ENCODE results near the gene TAF11. TPM values are rescaled to one million over a fixed set of nuclear protein-coding genes. Genes with fewer than 3 reads are reported as not detected.

TAF11 gene
- total RNA-seq, 4 donors from 2014 or later = 6.4 to 35.1 (median 19.9) TPM

DNA sequence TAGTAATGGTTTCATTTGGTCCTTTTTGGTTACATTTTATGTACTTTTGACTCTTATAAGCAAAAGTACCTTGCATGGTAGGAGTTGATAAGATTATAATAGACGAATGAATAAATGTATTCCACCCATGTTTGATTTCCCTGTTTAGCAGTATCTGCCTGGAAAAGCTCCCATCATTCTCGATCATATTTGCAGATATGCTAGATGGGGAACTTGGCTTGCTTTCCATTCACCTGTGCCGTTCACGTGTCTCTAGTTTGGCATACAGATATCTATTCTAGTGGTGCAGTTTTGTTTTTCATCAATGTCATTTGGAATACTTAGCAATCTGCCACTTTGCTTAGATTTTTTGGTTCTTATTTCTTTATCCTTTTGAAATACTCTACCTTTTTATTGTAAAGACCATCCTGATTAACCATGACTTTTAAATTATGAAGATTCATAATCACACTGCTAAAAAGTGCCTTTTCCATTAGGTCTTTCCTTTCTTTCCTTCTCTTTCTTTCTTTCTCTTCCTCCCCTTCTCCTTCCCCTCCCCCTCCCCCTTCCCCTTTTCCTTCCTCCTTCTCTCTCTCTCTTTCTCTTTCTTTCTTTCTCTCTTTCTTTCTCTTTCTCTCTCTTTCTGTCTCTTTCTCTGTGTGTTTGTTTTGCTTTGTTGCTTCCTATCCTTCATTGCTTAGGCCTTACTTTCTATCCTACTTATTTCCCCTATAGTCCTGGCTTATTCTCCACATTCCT, 41.6 kb upstream of the TAF11 start:
- WGBS, 2 donors (ENCODE audit: low coverage in 1 of 2) = 76 to 82% methylated on average over 4 of the region's 4 CpGs
- TF ChIP-seq, protein P1, sequence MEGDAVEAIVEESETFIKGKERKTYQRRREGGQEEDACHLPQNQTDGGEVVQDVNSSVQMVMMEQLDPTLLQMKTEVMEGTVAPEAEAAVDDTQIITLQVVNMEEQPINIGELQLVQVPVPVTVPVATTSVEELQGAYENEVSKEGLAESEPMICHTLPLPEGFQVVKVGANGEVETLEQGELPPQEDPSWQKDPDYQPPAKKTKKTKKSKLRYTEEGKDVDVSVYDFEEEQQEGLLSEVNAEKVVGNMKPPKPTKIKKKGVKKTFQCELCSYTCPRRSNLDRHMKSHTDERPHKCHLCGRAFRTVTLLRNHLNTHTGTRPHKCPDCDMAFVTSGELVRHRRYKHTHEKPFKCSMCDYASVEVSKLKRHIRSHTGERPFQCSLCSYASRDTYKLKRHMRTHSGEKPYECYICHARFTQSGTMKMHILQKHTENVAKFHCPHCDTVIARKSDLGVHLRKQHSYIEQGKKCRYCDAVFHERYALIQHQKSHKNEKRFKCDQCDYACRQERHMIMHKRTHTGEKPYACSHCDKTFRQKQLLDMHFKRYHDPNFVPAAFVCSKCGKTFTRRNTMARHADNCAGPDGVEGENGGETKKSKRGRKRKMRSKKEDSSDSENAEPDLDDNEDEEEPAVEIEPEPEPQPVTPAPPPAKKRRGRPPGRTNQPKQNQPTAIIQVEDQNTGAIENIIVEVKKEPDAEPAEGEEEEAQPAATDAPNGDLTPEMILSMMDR (IDR thresholded peaks at IDR 0.05) = no peak
- TF ChIP-seq POLR2A (IDR thresholded peaks at IDR 0.05) (no peak), POLR2AphosphoS5 (IDR thresholded peaks at IDR 0.05) (no peak), EP300 (IDR thresholded peaks at IDR 0.05; ENCODE audit: low read depth) (no peak)
- Histone ChIP-seq H3K27ac (no peak overlapping the region), H3K4me1 (peaks cover under 1 to 9% (median 4%) of the 10 kb centered on the region in 4 donors), H3K9me3 (no peaks in the 10 kb centered on the region), H3K36me3 (no peaks in the 10 kb centered on the region), H3K4me3 (no peak overlapping the region), H3K27me3 (no peaks in the 10 kb centered on the region)
- in situ Hi-C loops (cut with MboI; ENCODE audit: low pct_ligation_motif_present in 1 of 4, low pct_unique_long_range_greater_than_20kb in 1 of 4, low sequenced_read_pairs in 3 of 4) (no loop called here), intact Hi-C loops (cut with DNase I; ENCODE audit: low total_unique reads) (no loop called here)
- no peak for DNase-seq

DNA sequence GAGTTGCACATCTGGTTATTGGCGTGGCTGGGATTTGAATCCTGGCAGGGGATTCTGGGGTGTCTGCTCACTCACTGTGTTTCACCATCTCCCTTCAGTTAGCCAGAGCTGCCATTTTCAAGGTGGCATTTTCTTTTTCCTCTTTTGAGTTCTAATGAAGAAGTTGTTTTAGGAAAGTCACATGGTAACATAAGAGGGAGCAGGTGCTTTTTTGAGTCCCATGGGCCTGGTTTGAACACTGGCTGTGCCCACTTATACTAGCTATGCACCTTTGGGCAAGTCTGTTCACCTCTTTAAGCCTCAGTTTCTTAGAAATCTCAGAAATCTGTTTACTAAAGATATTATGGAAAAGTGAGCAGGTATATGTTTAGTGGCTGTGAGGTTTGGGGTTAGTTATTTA, 40.9 kb upstream of the TAF11 start:
- Histone ChIP-seq H3K9me3 (no peaks in the 10 kb centered on the region), H3K36me3 (no peaks in the 10 kb centered on the region), H3K4me1 (peaks cover 0 to 7% (median 0%) of the 10 kb centered on the region in 4 donors), H3K27ac (no peak overlapping the region), H3K27me3 (no peaks in the 10 kb centered on the region), H3K4me3 (no peak overlapping the region)
- WGBS, 2 donors (ENCODE audit: low coverage in 1 of 2) = 91 to 100% methylated on average over 1 of the region's 1 CpG
- no peak for TF ChIP-seq POLR2A (IDR thresholded peaks at IDR 0.05)
- no peak for TF ChIP-seq EP300 (IDR thresholded peaks at IDR 0.05; ENCODE audit: low read depth)
- TF ChIP-seq POLR2AphosphoS5 (IDR thresholded peaks at IDR 0.05) = no peak
- TF ChIP-seq, protein P1 (IDR thresholded peaks at IDR 0.05) = no peak
- no peak for DNase-seq
- intact Hi-C loops (cut with DNase I; ENCODE audit: low total_unique reads) (no loop called here), in situ Hi-C loops (cut with MboI; ENCODE audit: low pct_ligation_motif_present in 1 of 4, low pct_unique_long_range_greater_than_20kb in 1 of 4, low sequenced_read_pairs in 3 of 4) (no loop called here)

DNA sequence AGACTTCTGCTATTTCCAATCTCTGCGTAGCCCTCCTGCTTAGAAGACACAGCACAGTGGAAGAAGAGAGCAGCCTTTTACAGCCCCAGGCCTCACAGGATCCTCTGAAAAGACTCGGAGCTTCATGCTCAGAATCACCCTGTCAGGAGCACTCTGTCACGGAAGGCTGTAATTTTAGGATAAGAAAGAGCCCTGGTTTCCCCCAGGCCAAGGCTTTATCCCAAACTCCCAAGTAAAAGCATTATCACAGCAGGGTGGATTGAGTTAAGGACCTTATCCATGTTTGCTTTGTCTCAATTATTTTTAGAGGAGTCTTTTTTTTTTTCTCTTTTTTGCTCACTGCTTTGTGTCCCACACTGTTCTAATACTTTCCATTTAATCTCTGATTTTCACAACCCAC, 40.4 kb upstream of the TAF11 start:
- no peak for TF ChIP-seq POLR2A (IDR thresholded peaks at IDR 0.05)
- TF ChIP-seq, protein P1 (IDR thresholded peaks at IDR 0.05) = no peak
- no peak for TF ChIP-seq EP300 (IDR thresholded peaks at IDR 0.05; ENCODE audit: low read depth)
- no peak for TF ChIP-seq POLR2AphosphoS5 (IDR thresholded peaks at IDR 0.05)
- H3K4me3 ChIP-seq = no peak overlapping the region
- H3K27me3 ChIP-seq = no peaks in the 10 kb centered on the region
- 94 to 100% methylated on average over 2 to 3 of the region's 3 CpGs for WGBS, 2 donors (ENCODE audit: low coverage in 1 of 2)
- H3K9me3 ChIP-seq = no peaks in the 10 kb centered on the region
- no peak overlapping the region for H3K27ac ChIP-seq
- no peaks in the 10 kb centered on the region for H3K36me3 ChIP-seq
- in situ Hi-C loops (cut with MboI; ENCODE audit: low pct_ligation_motif_present in 1 of 4, low pct_unique_long_range_greater_than_20kb in 1 of 4, low sequenced_read_pairs in 3 of 4) = no loop called here
- no peak for DNase-seq
- intact Hi-C loops (cut with DNase I; ENCODE audit: low total_unique reads) = no loop called here
- peaks cover 0 to 10% (median 0%) of the 10 kb centered on the region in 4 donors for H3K4me1 ChIP-seq

DNA sequence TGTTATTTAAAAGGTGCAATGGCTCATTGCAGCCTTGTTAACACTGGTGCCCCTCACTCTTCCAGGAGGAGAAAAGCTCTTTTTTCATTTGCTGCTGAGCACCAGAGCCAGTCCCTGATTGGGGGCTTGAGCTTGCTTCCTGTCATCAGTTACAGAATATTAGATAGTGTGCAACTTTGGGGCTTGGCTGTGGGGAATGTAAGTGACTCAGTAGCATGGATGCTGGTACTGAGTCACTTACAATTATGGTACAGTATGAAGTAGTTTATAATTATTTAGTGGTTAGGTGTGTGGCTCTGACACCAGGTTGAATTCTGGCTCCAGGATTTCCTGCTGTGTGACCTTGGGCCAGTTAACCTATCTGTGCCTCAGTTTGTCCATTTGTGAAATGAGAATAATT, 38.8 kb upstream of the TAF11 start:
- intact Hi-C loops (cut with DNase I; ENCODE audit: low total_unique reads) = no loop called here
- H3K4me3 ChIP-seq = no peak overlapping the region
- H3K27ac ChIP-seq = no peak overlapping the region
- no peaks in the 10 kb centered on the region for H3K27me3 ChIP-seq
- TF ChIP-seq POLR2A (IDR thresholded peaks at IDR 0.05) = no peak
- no peaks in the 10 kb centered on the region for H3K9me3 ChIP-seq
- no peaks in the 10 kb centered on the region for H3K36me3 ChIP-seq
- H3K4me1 ChIP-seq = peaks cover 0 to 10% (median 0%) of the 10 kb centered on the region in 4 donors
- DNase-seq = no peak
- in situ Hi-C loops (cut with MboI; ENCODE audit: low pct_ligation_motif_present in 1 of 4, low pct_unique_long_range_greater_than_20kb in 1 of 4, low sequenced_read_pairs in 3 of 4) = no loop called here

All from transverse colon (tissue), 4 donors.